Endothelial cell (in vitro differentiated cells): ENCODE data around the gene MNX1. TPM values are rescaled to one million over a fixed set of nuclear protein-coding genes. Genes with fewer than 3 reads are reported as not detected.
A peak's percentile ranks its signal among the peaks of the same experiment; 100 is the strongest.

ENCODE experiments used
- DNase-seq: peaks from one replicate; pipeline ENCODE4 v3.0.0; 2021; ENCODE audit warnings: low spot score
- H3K27ac Mint-ChIP-seq: one replicate; pipeline ENCODE4 v1.8.0; 2021; ENCODE audit warnings: mixed read lengths, inconsistent platforms; ENCODE audit not compliant: unreplicated experiment
- H3K27me3 Mint-ChIP-seq: one replicate; pipeline ENCODE4 v1.8.0; 2021; ENCODE audit warnings: mild to moderate bottlenecking, moderate library complexity, mixed read lengths, inconsistent platforms; ENCODE audit not compliant: unreplicated experiment
- H3K36me3 Mint-ChIP-seq: one replicate; pipeline ENCODE4 v1.8.0; 2021; ENCODE audit warnings: mild to moderate bottlenecking, low read depth, mixed read lengths, inconsistent platforms; ENCODE audit not compliant: unreplicated experiment
- H3K4me1 Mint-ChIP-seq: one replicate; pipeline ENCODE4 v1.8.0; 2021; ENCODE audit warnings: mild to moderate bottlenecking, mixed read lengths, inconsistent platforms; ENCODE audit not compliant: unreplicated experiment
- H3K4me3 Mint-ChIP-seq: one replicate; pipeline ENCODE4 v1.8.0; 2021; ENCODE audit warnings: mild to moderate bottlenecking, mixed read lengths, inconsistent platforms; ENCODE audit not compliant: unreplicated experiment
- H3K9me3 Mint-ChIP-seq: one replicate; pipeline ENCODE4 v1.8.0; 2021; ENCODE audit warnings: mixed read lengths, inconsistent platforms; ENCODE audit not compliant: unreplicated experiment
- CTCF ChIP-seq: fragments of 200-600 bp; sonication (generic); IDR thresholded peaks from one replicate; pipeline ENCODE4 v1.5.0; 2021; ENCODE audit warnings: antibody characterized with exemption; ENCODE audit not compliant: unreplicated experiment
- total RNA-seq: library from RNA; stranded (reverse); fragmentation: NEBNext Ultra II Directional; extraction: Animal tissue kit (Norgen Biotek cat#: 25700); gene quantifications from one replicate; pipeline ENCODE4 v1.2.1, GENCODE V29; 2021; ENCODE audit not compliant: unreplicated experiment

The MNX1 gene
- total RNA-seq, 1 donor from 2014 or later, result 3.8 TPM

DNA sequence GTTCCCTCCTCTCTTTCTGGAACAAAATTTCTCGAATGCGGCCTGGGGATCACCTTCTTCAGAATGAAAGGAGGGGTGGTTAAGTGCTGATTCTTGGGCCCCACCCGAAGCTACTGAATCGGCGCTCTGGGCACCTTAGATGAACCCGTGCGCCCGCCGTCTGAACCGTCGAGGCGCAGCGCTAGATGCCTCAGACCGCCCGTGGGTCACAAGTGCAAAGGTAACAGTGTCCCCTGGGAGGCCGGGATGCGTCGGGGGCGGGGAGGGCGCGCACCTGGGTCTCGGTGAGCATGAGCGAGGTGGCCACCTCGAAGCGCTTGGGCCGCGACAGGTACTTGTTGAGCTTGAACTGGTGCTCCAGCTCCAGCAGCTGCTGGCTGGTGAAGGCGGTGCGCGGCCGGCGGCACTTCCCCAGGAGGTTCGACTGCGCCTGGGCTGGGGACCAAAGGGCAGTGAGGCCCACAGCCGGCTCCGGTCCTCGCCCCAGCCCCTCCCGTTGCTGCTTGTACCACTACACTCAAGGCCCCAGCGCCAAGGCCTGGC is 4.2 kb downstream of the MNX1 start:
- no peak overlapping the region for H3K4me3 Mint-ChIP-seq
- no peak for TF ChIP-seq CTCF
- DNase-seq, result peak; percentile 17
- H3K36me3 Mint-ChIP-seq, result peaks cover 5% of the 10 kb centered on the region
- H3K9me3 Mint-ChIP-seq, result no peaks in the 10 kb centered on the region
- H3K27ac Mint-ChIP-seq, result no peak overlapping the region
- peaks cover 32% of the 10 kb centered on the region for H3K27me3 Mint-ChIP-seq
- peaks cover 15% of the 10 kb centered on the region for H3K4me1 Mint-ChIP-seq

GRCh38 chr7:157005456-157006204 is 4.8 kb downstream of the MNX1 start:
- no peak overlapping the region for H3K4me3 Mint-ChIP-seq
- no peak for TF ChIP-seq CTCF
- no peak overlapping the region for H3K27ac Mint-ChIP-seq
- H3K36me3 Mint-ChIP-seq, result peaks cover 5% of the 10 kb centered on the region
- H3K27me3 Mint-ChIP-seq, result peaks cover 34% of the 10 kb centered on the region
- no peak for DNase-seq
- H3K4me1 Mint-ChIP-seq, result peaks cover 21% of the 10 kb centered on the region
- H3K9me3 Mint-ChIP-seq, result no peaks in the 10 kb centered on the region

DNA sequence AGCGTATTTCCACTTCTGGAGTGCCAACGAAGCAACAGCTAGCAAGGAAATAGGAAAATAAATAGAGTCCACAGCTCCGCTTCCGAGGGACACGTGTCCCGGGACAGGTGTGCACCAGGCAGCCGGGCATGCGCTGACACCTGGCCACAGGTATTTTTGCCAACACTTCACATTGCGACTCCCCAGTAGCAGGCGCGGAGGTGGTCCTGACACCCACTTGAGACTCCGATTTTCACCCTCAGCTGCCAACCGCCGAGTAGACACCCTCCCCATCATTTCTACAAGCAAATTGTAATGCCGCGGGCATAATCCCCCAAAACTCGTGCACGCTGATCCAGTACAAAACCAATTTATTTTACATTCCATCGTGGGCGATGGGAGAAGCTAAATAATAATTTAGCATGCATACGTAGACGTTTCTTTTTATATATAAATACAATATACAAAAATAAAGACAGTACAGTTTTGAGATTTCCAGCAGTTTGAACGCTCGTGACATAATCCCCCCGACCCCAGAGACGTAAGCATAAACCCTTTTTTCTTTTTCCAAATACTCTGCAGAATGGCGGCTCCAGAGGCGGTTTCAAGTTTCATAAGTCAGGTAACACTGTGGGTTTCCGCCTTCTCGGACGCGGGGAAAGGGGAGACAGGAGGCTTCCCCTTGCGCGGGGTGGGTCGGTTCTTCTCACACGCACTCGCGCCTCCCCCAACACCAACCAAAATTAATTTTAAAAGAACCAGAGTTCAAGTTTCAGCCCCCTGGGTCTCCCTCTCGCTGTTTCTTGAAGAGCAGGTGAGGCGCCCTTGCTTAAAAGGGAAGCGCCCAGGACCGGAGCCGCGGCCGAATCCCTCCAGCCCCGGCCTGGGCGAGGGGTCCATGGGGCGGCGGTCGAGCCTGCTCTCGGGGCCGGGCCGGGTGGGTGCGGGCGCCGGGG is 5.7 kb downstream of the MNX1 start:
- DNase-seq, result no peak
- peak overlapping the region; percentile 1 for H3K4me3 Mint-ChIP-seq
- H3K27ac Mint-ChIP-seq, result peak overlapping the region; percentile 70
- peaks cover 24% of the 10 kb centered on the region for H3K4me1 Mint-ChIP-seq
- H3K9me3 Mint-ChIP-seq, result no peaks in the 10 kb centered on the region
- TF ChIP-seq CTCF, result no peak
- H3K36me3 Mint-ChIP-seq, result peaks cover 5% of the 10 kb centered on the region
- H3K27me3 Mint-ChIP-seq, result peaks cover 34% of the 10 kb centered on the region

DNA sequence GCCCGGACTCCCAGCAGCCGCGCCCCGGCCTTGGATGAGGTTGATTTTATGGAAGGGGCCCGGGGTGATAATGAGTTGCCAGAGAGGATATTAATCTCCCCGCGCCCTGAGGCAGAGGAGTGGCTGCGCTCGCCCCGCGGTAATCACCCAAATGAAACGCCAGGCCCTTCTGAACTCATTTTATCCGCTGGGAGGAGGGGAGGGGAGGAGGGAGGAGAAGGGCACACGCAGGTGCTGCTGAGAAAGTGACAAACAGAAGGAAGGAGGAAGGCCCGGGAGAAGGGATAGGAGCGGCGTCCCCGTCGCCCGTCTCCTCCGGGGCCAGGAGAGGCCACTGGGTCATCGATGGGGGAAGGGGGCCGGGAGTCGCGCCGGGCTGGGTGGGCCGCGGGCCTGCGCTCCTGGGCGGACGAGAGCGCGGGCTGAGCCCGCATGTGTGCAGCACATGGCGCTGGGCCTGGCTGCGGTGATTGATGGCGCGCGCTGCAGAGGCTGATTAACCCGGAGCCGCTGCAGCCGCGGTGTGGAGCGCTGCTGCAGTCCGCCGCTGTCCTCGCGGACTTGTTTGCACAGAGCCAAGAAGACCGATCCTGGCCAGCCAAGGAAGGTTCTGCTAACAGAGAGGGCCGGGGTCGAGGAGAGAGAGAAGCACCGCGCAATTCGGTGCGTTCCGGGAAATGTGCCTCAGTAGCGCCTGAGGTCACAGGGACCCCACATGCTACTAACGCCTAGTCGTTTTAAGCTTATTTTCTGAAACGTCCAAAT is 6.5 kb downstream of the MNX1 start:
- peaks cover 35% of the 10 kb centered on the region for H3K27me3 Mint-ChIP-seq

More for the DNA sequence above, 6.5 kb downstream of the MNX1 start:
- no peaks in the 10 kb centered on the region for H3K9me3 Mint-ChIP-seq
- no peak overlapping the region for H3K27ac Mint-ChIP-seq
- H3K4me3 Mint-ChIP-seq, result peak overlapping the region; percentile 1
- peak; percentile 44 for DNase-seq
- no peak for TF ChIP-seq CTCF
- peaks cover 20% of the 10 kb centered on the region for H3K4me1 Mint-ChIP-seq
- peaks cover 5% of the 10 kb centered on the region for H3K36me3 Mint-ChIP-seq
